NCI-H526 treated with DMSO at 0.1 percent for 48 hours (cell line): ENCODE results near the gene ARL15.
A peak's percentile ranks its signal among the peaks of the same experiment; 100 is the strongest.

ENCODE experiments used
- DNase-seq: peaks from one replicate; lab custom pipeline; 2025; lab: John Stamatoyannopoulos, UW

Gene ARL15

GRCh38 chr5:53934151-53934820 is 376.1 kb downstream of the ARL15 start:
- no peak for DNase-seq

- DNase-seq, result no peak
Observed at GRCh38 chr5:53932351-53932750, 378.0 kb downstream of the ARL15 start.

- no peak for DNase-seq
Observed at GRCh38 chr5:53930457-53930856, 379.9 kb downstream of the ARL15 start.

- DNase-seq, result no peak
Observed at GRCh38 chr5:53929570-53929969, 380.8 kb downstream of the ARL15 start.

GRCh38 chr5:53929152-53929551 is 381.2 kb downstream of the ARL15 start:
- no peak for DNase-seq

GRCh38 chr5:53928641-53929040 is 381.7 kb downstream of the ARL15 start:
- no peak for DNase-seq

GRCh38 chr5:53927668-53928247 is 382.6 kb downstream of the ARL15 start:
- no peak for DNase-seq

GRCh38 chr5:53926026-53926425 is 384.3 kb downstream of the ARL15 start:
- no peak for DNase-seq

- DNase-seq, result no peak
Observed at GRCh38 chr5:53924392-53924791, 386.0 kb downstream of the ARL15 start.

GRCh38 chr5:53923961-53924360 is 386.4 kb downstream of the ARL15 start:
- no peak for DNase-seq

GRCh38 chr5:53922508-53923498 is 387.6 kb downstream of the ARL15 start:
- no peak for DNase-seq

- DNase-seq, result no peak
Observed at GRCh38 chr5:53917826-53918225, 392.5 kb downstream of the ARL15 start.

GRCh38 chr5:53917095-53917494 is 393.3 kb downstream of the ARL15 start:
- no peak for DNase-seq

- no peak for DNase-seq
Observed at GRCh38 chr5:53915120-53915519, 395.3 kb downstream of the ARL15 start.

GRCh38 chr5:53913941-53914340 is 396.4 kb downstream of the ARL15 start:
- DNase-seq, result no peak

- DNase-seq, result no peak
Observed at GRCh38 chr5:53908757-53909156, 401.6 kb downstream of the ARL15 start.

- no peak for DNase-seq
Observed at GRCh38 chr5:53907827-53908226, 402.5 kb downstream of the ARL15 start.

- DNase-seq, result no peak
Observed at GRCh38 chr5:53906736-53907135, 403.6 kb downstream of the ARL15 start.

GRCh38 chr5:53902296-53902907 is 408.0 kb downstream of the ARL15 start:
- no peak for DNase-seq

- peak; percentile 94 for DNase-seq
Observed at GRCh38 chr5:53900677-53901076, 409.7 kb downstream of the ARL15 start.

GRCh38 chr5:53895091-53895683 is 415.2 kb downstream of the ARL15 start:
- DNase-seq, result no peak

- DNase-seq, result no peak
Observed at GRCh38 chr5:53893626-53894025, 416.7 kb downstream of the ARL15 start.
